Neuronal stem cell (in vitro differentiated cells): ENCODE data around the gene STX4.

Source experiments
- DNase-seq: peaks from one replicate; pipeline ENCODE4 v3.0.0-alpha.2; 2013; ENCODE audit warnings: low spot score
- H2AFZ ChIP-seq: one replicate; pipeline ENCODE4 v1.6.1; 2013; ENCODE audit warnings: mild to moderate bottlenecking, low read length, inconsistent platforms
- H2AK5ac ChIP-seq: 2 replicates; pipeline ENCODE4 v1.6.1; 2013; ENCODE audit warnings: low read depth, mild to moderate bottlenecking, inconsistent platforms, low read length, moderate library complexity, mixed read lengths
- H2BK120ac ChIP-seq: 2 replicates; pipeline ENCODE4 v1.6.1; 2013; ENCODE audit warnings: low read depth, mild to moderate bottlenecking, inconsistent platforms, low read length, moderate library complexity, mixed read lengths
- H2BK12ac ChIP-seq: one replicate; pipeline ENCODE4 v1.6.1; 2013; ENCODE audit warnings: low read length, inconsistent platforms
- H2BK15ac ChIP-seq: 2 replicates; pipeline ENCODE4 v1.6.1; 2013; ENCODE audit warnings: mild to moderate bottlenecking, low read length, inconsistent platforms, mixed read lengths
- H2BK5ac ChIP-seq: one replicate; pipeline ENCODE4 v1.6.1; 2013; ENCODE audit warnings: inconsistent platforms, mild to moderate bottlenecking, low read length, moderate library complexity
- H3K14ac ChIP-seq: one replicate; pipeline ENCODE4 v1.6.1; 2013; ENCODE audit warnings: low read length, inconsistent platforms
- H3K18ac ChIP-seq: 2 replicates; pipeline ENCODE4 v1.6.1; 2013; ENCODE audit warnings: low read length, inconsistent platforms
- H3K23ac ChIP-seq: 2 replicates; pipeline ENCODE4 v1.6.1; 2013; ENCODE audit warnings: low read depth, mild to moderate bottlenecking, mixed read lengths, low read length, inconsistent platforms; ENCODE audit not compliant: poor library complexity
- H3K27ac ChIP-seq: replicated peaks from 3 replicates; pipeline ENCODE4 v1.5.1; 2013; ENCODE audit warnings: low read length, inconsistent platforms
- H3K27me3 ChIP-seq, 3 experiments: 2 replicates each; pipeline ENCODE4 v1.6.1; 2013; ENCODE audit warnings: low read length in 3 of 3, mild to moderate bottlenecking in 2 of 3, inconsistent platforms in 1 of 3, low read depth in 1 of 3, mixed read lengths in 1 of 3, moderate library complexity in 1 of 3; ENCODE audit not compliant: control insufficient read depth in 3 of 3, insufficient read depth in 3 of 3
- H3K36me3 ChIP-seq, 2 donors: replicated peaks in 1 of 2; 2 replicates each; pipeline ENCODE4 v1.6.1; 2013; ENCODE audit warnings: low read length in 2 of 2; ENCODE audit not compliant: control insufficient read depth in 2 of 2, insufficient read depth in 2 of 2
- H3K4ac ChIP-seq: 2 replicates; pipeline ENCODE4 v1.6.1; 2013; ENCODE audit warnings: inconsistent platforms, mild to moderate bottlenecking, low read length, moderate library complexity
- H3K4me1 ChIP-seq, 2 donors: 1 replicate in 1 of 2; 2 replicates in 1 of 2; pipeline ENCODE4 v1.6.1; 2013; ENCODE audit warnings: low read length in 2 of 2, low read depth in 1 of 2; ENCODE audit not compliant: control insufficient read depth in 2 of 2, insufficient read depth in 1 of 2
- H3K4me2 ChIP-seq: one replicate; pipeline ENCODE4 v1.6.1; 2013; ENCODE audit warnings: mild to moderate bottlenecking, low read length, inconsistent platforms; ENCODE audit not compliant: insufficient read depth, poor library complexity, severe bottlenecking
- H3K4me3 ChIP-seq, 2 donors: 2 replicates each; pipeline ENCODE4 v1.5.1; 2013; ENCODE audit warnings: low read length in 2 of 2, mild to moderate bottlenecking in 2 of 2, inconsistent platforms in 1 of 2, moderate library complexity in 1 of 2
- H3K79me1 ChIP-seq: one replicate; pipeline ENCODE4 v1.6.1; 2013; ENCODE audit warnings: low read depth, mild to moderate bottlenecking, inconsistent platforms, low read length, moderate library complexity
- H3K9ac ChIP-seq: one replicate; pipeline ENCODE4 v1.6.1; 2013; ENCODE audit warnings: mild to moderate bottlenecking, low read depth, low read length, inconsistent platforms; ENCODE audit not compliant: poor library complexity
- H3K9me3 ChIP-seq, 2 donors: replicated peaks in 1 of 2; 2 replicates each; pipeline versions ENCODE3 to v1.6.1; 2013; ENCODE audit warnings: low read length in 2 of 2, mild to moderate bottlenecking in 2 of 2, inconsistent platforms in 1 of 2, low read depth in 1 of 2, mixed read lengths in 1 of 2, moderate library complexity in 1 of 2; ENCODE audit not compliant: control insufficient read depth in 2 of 2, insufficient read depth in 1 of 2
- H4K8ac ChIP-seq: one replicate; pipeline ENCODE4 v1.6.1; 2013; ENCODE audit warnings: low read depth, mild to moderate bottlenecking, inconsistent platforms, low read length, moderate library complexity
- H4K91ac ChIP-seq: one replicate; pipeline ENCODE4 v1.6.1; 2013; ENCODE audit warnings: low read length, low read depth, mild to moderate bottlenecking, inconsistent platforms; ENCODE audit not compliant: poor library complexity
- WGBS, 2 donors: extraction: QIAGEN DNeasy Blood & Tissue Kit; methylation state at CpG; one replicate each; pipeline ENCODE4 v1.1.7; 2013; ENCODE audit warnings: missing lambda C conversion rate in 2 of 2, mixed read lengths in 1 of 2; ENCODE audit not compliant: insufficient read length in 2 of 2, insufficient replicate concordance in 1 of 2; ENCODE audit errors: extremely low coverage in 2 of 2; 5-methylcytosine and 5-hydroxymethylcytosine counted together

The STX4 gene

GRCh38 chr16:30989469-30990047, 43.8 kb upstream of the STX4 start:
- no CpG with 5 or more reads among the region's 23 CpGs for WGBS, 2 donors
- H3K4me3 ChIP-seq: peak overlapping the region in 1 of 2 donors; percentile 56

GRCh38 chr16:30990105-30990504, 43.3 kb upstream of the STX4 start:
- Histone ChIP-seq H3K4me2 (no peak overlapping the region), H2BK120ac (no peak overlapping the region), H3K36me3 (peaks cover 0 to 10% of the 10 kb centered on the region in 2 donors), H3K4ac (no peak overlapping the region), H3K23ac (peak overlapping the region; percentile 0), H3K27me3 (no peaks in the 10 kb centered on the region), H3K9ac (no peak overlapping the region), H3K9me3 (no peaks in the 10 kb centered on the region), H3K4me1 (peaks cover 4% of the 10 kb centered on the region in 2 donors), H2BK15ac (peak overlapping the region; percentile 64), H4K8ac (no peak overlapping the region), H3K79me1 (no peaks in the 10 kb centered on the region), H3K4me3 (peak overlapping the region in 1 of 2 donors; percentile 56), H2BK5ac (peak overlapping the region; percentile 53), H3K27ac (no peak overlapping the region), H2AFZ (no peak overlapping the region), H4K91ac (no peak overlapping the region), H2BK12ac (no peak overlapping the region), H3K14ac (no peak overlapping the region), H3K18ac (no peak overlapping the region), H2AK5ac (no peak overlapping the region)
- no CpG with 5 or more reads among the region's 12 CpGs for WGBS, 2 donors
- DNase-seq: no peak

More at GRCh38 chr16:30989469-30990047, 43.8 kb upstream of the STX4 start:
- no peak for DNase-seq
- H3K4me1 ChIP-seq: peaks cover 4 to 5% of the 10 kb centered on the region in 2 donors
- H3K18ac ChIP-seq: no peak overlapping the region
- no peak overlapping the region for H2BK120ac ChIP-seq
- H2AFZ ChIP-seq: no peak overlapping the region
- H3K79me1 ChIP-seq: no peaks in the 10 kb centered on the region
- H3K36me3 ChIP-seq: peaks cover 3 to 10% of the 10 kb centered on the region in 2 donors
- no peak overlapping the region for H4K8ac ChIP-seq
- no peak overlapping the region for H3K9ac ChIP-seq
- H4K91ac ChIP-seq: no peak overlapping the region
- H3K9me3 ChIP-seq: no peaks in the 10 kb centered on the region
- peak overlapping the region; percentile 68 for H3K23ac ChIP-seq
- peak overlapping the region; percentile 53 for H2BK5ac ChIP-seq
- H3K27ac ChIP-seq: no peak overlapping the region
- no peak overlapping the region for H3K4me2 ChIP-seq
- H2BK15ac ChIP-seq: peak overlapping the region; percentile 64
- no peak overlapping the region for H2AK5ac ChIP-seq
- no peak overlapping the region for H2BK12ac ChIP-seq
- H3K14ac ChIP-seq: no peak overlapping the region
- no peak overlapping the region for H3K4ac ChIP-seq
- H3K27me3 ChIP-seq: no peaks in the 10 kb centered on the region

GRCh38 chr16:30991052-30991451, 42.3 kb upstream of the STX4 start:
- Histone ChIP-seq H2BK120ac (no peak overlapping the region), H2BK15ac (no peak overlapping the region), H3K79me1 (no peaks in the 10 kb centered on the region), H2BK5ac (no peak overlapping the region), H3K23ac (no peak overlapping the region), H3K4ac (no peak overlapping the region), H3K4me3 (peak overlapping the region in 1 of 2 donors; percentile 40), H3K36me3 (peaks cover 0 to 8% of the 10 kb centered on the region in 2 donors), H3K27me3 (no peaks in the 10 kb centered on the region), H4K8ac (peak overlapping the region; percentile 50), H4K91ac (no peak overlapping the region), H2AFZ (no peak overlapping the region), H3K18ac (no peak overlapping the region), H3K27ac (no peak overlapping the region), H2BK12ac (peak overlapping the region; percentile 58), H3K4me1 (no peaks in the 10 kb centered on the region), H3K9me3 (no peaks in the 10 kb centered on the region), H3K14ac (peak overlapping the region; percentile 63), H3K9ac (peak overlapping the region; percentile 70), H2AK5ac (peak overlapping the region; percentile 61), H3K4me2 (no peak overlapping the region)
- DNase-seq: no peak
- no CpG with 5 or more reads among the region's 8 CpGs for WGBS, 2 donors

- no peak overlapping the region for H2BK120ac ChIP-seq
- peak overlapping the region; percentile 47 for H3K14ac ChIP-seq
- no peak overlapping the region for H2AK5ac ChIP-seq
- H3K36me3 ChIP-seq: peaks cover 0 to 6% of the 10 kb centered on the region in 2 donors
- no peaks in the 10 kb centered on the region for H3K9me3 ChIP-seq
- no peak overlapping the region for H3K4me3 ChIP-seq
- no peak overlapping the region for H3K27ac ChIP-seq
- H3K4me1 ChIP-seq: peaks cover 0 to 6% of the 10 kb centered on the region in 2 donors
- no peak overlapping the region for H3K18ac ChIP-seq
- H4K8ac ChIP-seq: no peak overlapping the region
- no peaks in the 10 kb centered on the region for H3K79me1 ChIP-seq
- WGBS, 2 donors: no CpG with 5 or more reads among the region's 21 CpGs
- H3K4ac ChIP-seq: no peak overlapping the region
- H3K23ac ChIP-seq: no peak overlapping the region
- H3K9ac ChIP-seq: peak overlapping the region; percentile 60
- H2AFZ ChIP-seq: no peak overlapping the region
- no peak overlapping the region for H4K91ac ChIP-seq
- DNase-seq: no peak
- peaks cover 0 to 10% (median 0%) of the 10 kb centered on the region in 3 experiments for H3K27me3 ChIP-seq
- H2BK12ac ChIP-seq: no peak overlapping the region
- H3K4me2 ChIP-seq: no peak overlapping the region
- peak overlapping the region; percentile 24 for H2BK5ac ChIP-seq
- no peak overlapping the region for H2BK15ac ChIP-seq
These were observed 41.0 kb upstream of the STX4 start for GRCh38 chr16:30992276-30992780.
